ENCODE measurements around the gene CCDC71. TPM values are rescaled to one million over a fixed set of nuclear protein-coding genes. Genes with fewer than 3 reads are reported as not detected.

CCDC71 gene
- total and polyA plus RNA-seq, 2 experiments from 2014 or later = 1.9 to 44.2 TPM

DNA sequence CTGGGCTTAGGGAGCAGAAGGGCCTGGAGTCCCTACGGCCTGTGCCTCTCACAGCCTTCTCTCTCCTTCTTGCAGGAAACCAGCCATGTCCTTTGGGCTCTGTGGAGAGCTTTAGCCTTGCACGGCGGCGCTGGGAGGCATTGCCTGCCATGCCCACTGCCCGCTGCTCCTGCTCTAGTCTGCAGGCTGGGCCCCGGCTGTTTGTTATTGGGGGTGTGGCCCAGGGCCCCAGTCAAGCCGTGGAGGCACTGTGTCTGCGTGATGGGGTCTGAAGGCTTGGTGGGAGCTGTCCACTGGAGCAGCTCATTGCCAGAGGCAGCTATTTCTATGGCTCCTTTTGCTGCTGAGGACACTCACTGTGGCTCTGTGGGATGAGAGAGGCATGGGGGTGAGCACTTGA lies 9.4 kb upstream of the CCDC71 start:
- TF ChIP-seq CREB1 (CRISPR knock-in tag; IDR thresholded peaks at IDR 0.05; ENCODE audit: low read depth) (no peak), ETS1 (IDR thresholded peaks at IDR 0.05) (no peak), EZH2 (IDR thresholded peaks at IDR 0.05; ENCODE audit: low read depth, unreplicated experiment) (no peak), EZH2phosphoT487 (IDR thresholded peaks at IDR 0.05; ENCODE audit: unreplicated experiment) (no peak), STAT1 (IDR thresholded peaks at IDR 0.05; ENCODE audit: unreplicated experiment) (no peak), CTCF (conservative IDR thresholded peaks at IDR 0.05; ENCODE audit: low read depth in 2 of 2) (no peak), POLR2AphosphoS5 (IDR thresholded peaks at IDR 0.05; ENCODE audit: low read depth) (no peak), ZNF331 (CRISPR knock-in tag; IDR thresholded peaks at IDR 0.05; ENCODE audit: low read depth) (no peak), ZNF462 (CRISPR knock-in tag; IDR thresholded peaks at IDR 0.05) (no peak), NANOG (IDR thresholded peaks at IDR 0.05; ENCODE audit: borderline replicate concordance) (no peak), JUNB (IDR thresholded peaks at IDR 0.05; ENCODE audit: unreplicated experiment) (no peak), ZNF114 (CRISPR knock-in tag; IDR thresholded peaks at IDR 0.05) (no peak), REST (IDR thresholded peaks at IDR 0.05; ENCODE audit: unreplicated experiment) (no peak)
- Mint-ChIP-seq H3K4me3 (no peak overlapping the region), H3K9me3 (no peaks in the 10 kb centered on the region), H3K27ac (no peak overlapping the region), H3K36me3 (ENCODE audit: low read depth) (peaks cover 2% of the 10 kb centered on the region; the same call in 1 of the 3 replicates), H3K27me3 (ENCODE audit: insufficient read depth, low read depth, poor library complexity) (peaks cover 3% of the 10 kb centered on the region), H3K4me1 (peaks cover 21% of the 10 kb centered on the region)
- no peaks in the 10 kb centered on the region for H3K27me3 ChIP-seq (ENCODE audit: insufficient read depth)
- DNase-seq (ENCODE audit: low spot score) (no peak), ATAC-seq (no peak)
- H3K4me2 ChIP-seq = no peak overlapping the region
- no peak overlapping the region for H2AFZ ChIP-seq
- H3K9me2 ChIP-seq (ENCODE audit: insufficient read depth) = no peaks in the 10 kb centered on the region
- H3K4me1 ChIP-seq (ENCODE audit: insufficient read depth) = peaks cover 9% of the 10 kb centered on the region
- H3K79me2 ChIP-seq (replicated peaks; ENCODE audit: insufficient read depth) = no peaks in the 10 kb centered on the region
- no peaks in the 10 kb centered on the region for H3F3A ChIP-seq (replicated peaks; ENCODE audit: low read depth)
- H3K4me3 ChIP-seq = no peak overlapping the region
- H3K36me3 ChIP-seq (ENCODE audit: insufficient read depth) = no peaks in the 10 kb centered on the region
- no peaks in the 10 kb centered on the region for H4K20me1 ChIP-seq (replicated peaks; ENCODE audit: insufficient read depth)
- H3K27ac ChIP-seq (ENCODE audit: low read depth) = no peak overlapping the region

Measured in GM23338 (cell line).